ENCODE results near the gene STX1B. TPM values are rescaled to one million over a fixed set of nuclear protein-coding genes. Genes with fewer than 3 reads are reported as not detected.
"Not testable (repeated sequence)": the region's sequence is repeated elsewhere in the genome, so short reads cannot be mapped to it uniquely, and the experiment has no call there.

STX1B gene
- polyA plus RNA-seq, 1 experiment = 4.2 TPM

DNA sequence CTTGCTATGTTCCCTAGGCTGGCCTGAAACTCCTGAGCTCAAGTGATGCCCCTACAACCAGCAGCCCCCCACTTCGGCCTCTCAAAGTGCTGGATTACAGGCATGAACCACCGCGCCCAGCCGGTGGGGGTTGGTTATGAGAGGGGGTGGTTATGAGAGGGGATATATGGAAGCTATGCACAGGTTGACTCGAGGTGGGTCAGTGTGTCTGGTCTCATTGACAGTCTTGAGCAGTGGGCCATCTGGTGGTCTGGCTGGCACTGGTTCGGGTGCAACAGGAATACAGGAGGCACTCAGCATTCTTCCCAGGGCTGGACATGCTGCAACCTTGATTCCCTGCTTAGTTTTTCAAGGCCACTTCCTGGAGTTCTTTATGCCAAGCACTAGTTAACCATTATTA, 5.6 kb upstream of the STX1B start:
- Histone ChIP-seq H3K27ac (ENCODE audit: low read depth, low read length) (no peak overlapping the region), H3K9me3 (ENCODE audit: control insufficient read depth, insufficient read depth, low read length) (no peaks in the 10 kb centered on the region), H3K4me3 (ENCODE audit: low read depth, low read length) (no peak overlapping the region), H3K27me3 (ENCODE audit: control insufficient read depth, insufficient read depth, low read length) (peaks cover 5% of the 10 kb centered on the region)
- POLR2A ChIA-PET = no interaction called here
- DNase-seq (ENCODE audit: low read depth, low spot score) = no peak
- CTCF ChIA-PET = interaction anchor here (0.6 kb wide), 1 partner anchor 430 kb away, joined by 8 read pairs; no protein-coding TSS in a partner anchor
- TF ChIP-seq, protein P1, sequence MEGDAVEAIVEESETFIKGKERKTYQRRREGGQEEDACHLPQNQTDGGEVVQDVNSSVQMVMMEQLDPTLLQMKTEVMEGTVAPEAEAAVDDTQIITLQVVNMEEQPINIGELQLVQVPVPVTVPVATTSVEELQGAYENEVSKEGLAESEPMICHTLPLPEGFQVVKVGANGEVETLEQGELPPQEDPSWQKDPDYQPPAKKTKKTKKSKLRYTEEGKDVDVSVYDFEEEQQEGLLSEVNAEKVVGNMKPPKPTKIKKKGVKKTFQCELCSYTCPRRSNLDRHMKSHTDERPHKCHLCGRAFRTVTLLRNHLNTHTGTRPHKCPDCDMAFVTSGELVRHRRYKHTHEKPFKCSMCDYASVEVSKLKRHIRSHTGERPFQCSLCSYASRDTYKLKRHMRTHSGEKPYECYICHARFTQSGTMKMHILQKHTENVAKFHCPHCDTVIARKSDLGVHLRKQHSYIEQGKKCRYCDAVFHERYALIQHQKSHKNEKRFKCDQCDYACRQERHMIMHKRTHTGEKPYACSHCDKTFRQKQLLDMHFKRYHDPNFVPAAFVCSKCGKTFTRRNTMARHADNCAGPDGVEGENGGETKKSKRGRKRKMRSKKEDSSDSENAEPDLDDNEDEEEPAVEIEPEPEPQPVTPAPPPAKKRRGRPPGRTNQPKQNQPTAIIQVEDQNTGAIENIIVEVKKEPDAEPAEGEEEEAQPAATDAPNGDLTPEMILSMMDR (IDR thresholded peaks at IDR 0.05; ENCODE audit: low read depth, low read length) = no peak

DNA sequence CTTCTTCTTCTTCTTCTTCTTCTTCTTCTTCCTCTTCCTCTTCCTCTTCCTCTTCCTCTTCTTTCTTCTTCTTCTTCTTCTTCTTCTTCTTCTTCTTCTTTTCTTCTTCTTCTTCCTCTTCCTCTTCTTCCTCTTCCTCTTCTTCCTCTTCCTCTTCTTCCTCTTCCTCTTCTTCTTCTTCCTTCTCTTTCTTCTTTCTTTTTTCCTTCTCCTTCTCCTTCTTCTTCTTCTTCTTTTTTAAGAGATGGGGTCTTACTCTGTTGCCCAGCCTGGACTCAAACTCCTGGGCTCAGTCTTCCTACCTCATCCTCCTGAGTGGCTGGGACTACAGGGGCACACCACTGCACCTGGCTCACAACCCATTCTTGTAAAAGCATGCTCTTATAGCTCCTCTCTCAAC, 2.9 kb upstream of the STX1B start:
- POLR2A ChIA-PET; CTCF ChIA-PET; H3K4me3 ChIP-seq (ENCODE audit: low read depth, low read length); H3K27me3 ChIP-seq (ENCODE audit: control insufficient read depth, insufficient read depth, low read length); DNase-seq (ENCODE audit: low read depth, low spot score); H3K27ac ChIP-seq (ENCODE audit: low read depth, low read length); H3K9me3 ChIP-seq (ENCODE audit: control insufficient read depth, insufficient read depth, low read length): not testable (repeated sequence)

DNA sequence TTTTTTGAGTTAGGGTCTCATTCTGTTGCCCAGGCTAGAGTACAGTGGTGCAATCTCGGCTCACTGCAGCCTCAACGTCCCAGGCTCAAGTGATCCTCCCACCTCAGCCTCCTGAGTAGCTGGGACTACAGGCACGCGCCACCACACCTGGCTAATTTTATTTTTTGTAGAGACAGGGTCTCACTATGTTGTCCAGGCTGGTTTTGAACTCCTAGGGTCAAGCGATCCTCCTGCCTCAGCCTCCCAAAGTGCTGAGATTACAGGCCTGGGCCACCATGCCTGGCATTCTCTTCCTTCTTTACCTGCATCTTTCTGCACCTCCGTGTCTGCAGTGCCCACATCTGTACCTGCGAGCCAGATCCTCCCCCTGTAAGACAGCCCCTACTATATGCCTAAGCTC, 1.4 kb upstream of the STX1B start:
- CTCF ChIA-PET; POLR2A ChIA-PET; H3K4me3 ChIP-seq (ENCODE audit: low read depth, low read length); H3K9me3 ChIP-seq (ENCODE audit: control insufficient read depth, insufficient read depth, low read length); DNase-seq (ENCODE audit: low read depth, low spot score); H3K27ac ChIP-seq (ENCODE audit: low read depth, low read length); H3K27me3 ChIP-seq (ENCODE audit: control insufficient read depth, insufficient read depth, low read length): not testable (repeated sequence)

DNA sequence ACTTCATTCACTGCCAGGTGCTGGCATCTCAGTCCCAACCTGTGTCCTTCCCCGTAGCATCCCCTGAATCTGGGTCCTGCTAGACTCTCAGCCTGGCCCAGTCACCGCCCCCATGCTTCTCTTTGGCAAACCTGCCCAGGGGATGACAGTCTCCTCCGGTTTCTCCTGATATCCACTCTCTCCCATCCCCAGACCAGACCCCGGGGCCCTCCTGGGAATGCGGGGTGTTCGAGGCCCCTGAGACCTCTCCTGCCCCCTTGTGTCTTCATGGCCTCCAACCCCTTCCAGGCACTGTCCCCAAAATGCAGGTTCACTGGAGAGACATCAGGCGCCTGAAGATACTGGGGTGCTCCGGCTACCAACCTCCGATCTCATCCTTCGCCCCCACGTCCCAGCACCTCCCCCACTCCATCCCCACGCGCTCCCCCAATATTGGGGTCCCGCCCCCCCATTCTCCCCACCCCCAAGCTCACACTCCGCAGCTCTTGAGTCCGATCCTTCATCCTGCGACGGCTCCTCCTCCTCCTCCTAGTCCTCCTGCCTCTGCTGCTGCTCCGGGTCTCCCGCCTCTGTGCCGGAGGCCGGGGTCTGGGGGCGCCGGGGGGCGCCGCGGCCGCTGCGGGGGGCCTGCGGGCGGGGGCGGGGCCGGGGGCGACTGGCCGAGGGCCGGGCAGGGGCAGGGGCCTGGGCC, 399 bp downstream of the STX1B start:
- POLR2A ChIA-PET = no interaction called here
- Histone ChIP-seq H3K9me3 (ENCODE audit: control insufficient read depth, insufficient read depth, low read length) (peaks cover 2% of the 10 kb centered on the region; the same call in 1 of the 2 replicates), H3K27me3 (ENCODE audit: control insufficient read depth, insufficient read depth, low read length) (peaks cover 2% of the 10 kb centered on the region), H3K27ac (ENCODE audit: low read depth, low read length) (no peak overlapping the region), H3K4me3 (ENCODE audit: low read depth, low read length) (peak overlapping the region; percentile 64)
- CTCF ChIA-PET = no interaction called here
- TF ChIP-seq, protein P1 (IDR thresholded peaks at IDR 0.05; ENCODE audit: low read depth, low read length) = 0 out of 2 replicates have a peak, but pooled peaks have one; percentile 18
- DNase-seq (ENCODE audit: low read depth, low spot score) = no peak

DNA sequence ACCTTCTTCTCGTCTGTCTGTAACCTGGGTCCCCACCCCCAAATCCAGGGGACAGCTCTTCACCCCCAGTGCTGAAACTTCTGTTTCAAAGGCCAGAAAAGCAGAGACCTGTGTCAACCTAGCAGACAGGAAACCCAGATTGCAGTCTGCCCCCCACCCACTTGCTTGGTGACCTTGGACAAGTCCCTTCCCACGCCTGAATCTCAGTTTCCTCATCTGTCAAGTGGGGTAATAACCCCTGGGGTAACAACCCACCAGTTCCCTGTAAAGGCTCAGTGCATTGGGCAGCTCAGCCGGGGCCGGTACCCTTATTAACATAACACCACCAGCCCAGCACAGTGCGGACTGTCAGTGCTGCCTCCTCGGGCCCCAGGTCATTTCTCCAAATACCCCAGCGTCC, 1.3 kb downstream of the STX1B start:
- Histone ChIP-seq H3K9me3 (ENCODE audit: control insufficient read depth, insufficient read depth, low read length) (peaks cover 2% of the 10 kb centered on the region; the same call in 1 of the 2 replicates), H3K27ac (ENCODE audit: low read depth, low read length) (no peak overlapping the region), H3K4me3 (ENCODE audit: low read depth, low read length) (peak overlapping the region; percentile 64), H3K27me3 (ENCODE audit: control insufficient read depth, insufficient read depth, low read length) (peaks cover 2% of the 10 kb centered on the region)
- ChIA-PET POLR2A (no interaction called here), CTCF (interaction anchor here (1.0 kb wide), 1 partner anchor 25 kb away, joined by 3 read pairs; no protein-coding TSS in a partner anchor)
- TF ChIP-seq, protein P1 (IDR thresholded peaks at IDR 0.05; ENCODE audit: low read depth, low read length) = no peak
- DNase-seq (ENCODE audit: low read depth, low spot score) = no peak

DNA sequence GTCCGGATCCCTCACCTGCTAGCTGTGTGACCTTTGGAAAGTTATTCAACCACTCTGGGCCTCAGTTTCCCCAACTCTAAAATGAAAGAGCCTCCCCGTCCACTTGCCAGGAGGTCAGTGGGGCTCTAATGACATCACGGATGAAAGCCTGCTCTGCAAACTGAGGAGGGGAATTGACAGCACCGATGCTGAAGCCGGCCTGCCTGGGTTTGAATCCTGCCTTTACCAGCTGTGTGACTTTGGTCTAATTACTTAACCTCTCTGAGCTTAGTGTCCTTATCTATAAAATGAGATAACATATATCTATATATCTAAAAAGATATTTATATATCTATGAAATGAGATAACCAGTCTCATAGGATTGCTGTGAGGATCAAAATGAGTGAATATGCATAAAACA, 1.9 kb downstream of the STX1B start:
- Histone ChIP-seq H3K4me3 (ENCODE audit: low read depth, low read length) (peak overlapping the region; percentile 34), H3K9me3 (ENCODE audit: control insufficient read depth, insufficient read depth, low read length) (peaks cover 2% of the 10 kb centered on the region; the same call in 1 of the 2 replicates), H3K27ac (ENCODE audit: low read depth, low read length) (peak overlapping the region; percentile 39), H3K27me3 (ENCODE audit: control insufficient read depth, insufficient read depth, low read length) (peaks cover 2% of the 10 kb centered on the region)
- TF ChIP-seq, protein P1 (IDR thresholded peaks at IDR 0.05; ENCODE audit: low read depth, low read length) = no peak
- POLR2A ChIA-PET = no interaction called here
- DNase-seq (ENCODE audit: low read depth, low spot score) = no peak
- CTCF ChIA-PET = interaction anchor here (1.0 kb wide), 1 partner anchor 24 kb away, joined by 3 read pairs; no protein-coding TSS in a partner anchor
